Natural killer cell (primary cell): ENCODE measurements around the gene AGR2. TPM values are rescaled to one million over a fixed set of nuclear protein-coding genes. Genes with fewer than 3 reads are reported as not detected.

Experiments used
- ATAC-seq, 3 donors: fragments of 150-1000 bp in 2 of 3; fragments of 200-7000 bp in 1 of 3; cut with Tn5 transposase; 1 replicate in 1 of 3; 2 replicates in 2 of 3; pipeline ENCODE4 v1.10.0; 2021; ENCODE audit warnings: mild to moderate bottlenecking in 2 of 3, moderate library complexity in 2 of 3
- DNase-seq, 2 donors: peaks; one replicate each; pipeline versions ENCODE4 v3.0.0 to v3.0.0-alpha.2; 2013 to 2021; ENCODE audit warnings: mixed read lengths in 1 of 2
- H3K27ac ChIP-seq: one replicate; pipeline ENCODE4 v1.5.1; 2013; ENCODE audit warnings: mild to moderate bottlenecking, low read length
- H3K27me3 ChIP-seq: one replicate; pipeline ENCODE4 v1.6.1; 2013; ENCODE audit warnings: low read length; ENCODE audit not compliant: control insufficient read depth, insufficient read depth
- H3K36me3 ChIP-seq: one replicate; pipeline ENCODE4 v1.6.1; 2013; ENCODE audit warnings: low read length; ENCODE audit not compliant: control insufficient read depth, insufficient read depth
- H3K4me1 ChIP-seq: one replicate; pipeline ENCODE4 v1.6.1; 2013; ENCODE audit warnings: low read length; ENCODE audit not compliant: control insufficient read depth, insufficient read depth
- H3K4me3 ChIP-seq: one replicate; pipeline ENCODE4 v1.5.1; 2013; ENCODE audit warnings: low read length
- H3K9me3 ChIP-seq: one replicate; pipeline ENCODE4 v1.6.1; 2013; ENCODE audit warnings: low read length; ENCODE audit not compliant: control insufficient read depth, insufficient read depth
- H3K27ac Mint-ChIP-seq, 2 donors: one replicate each; pipeline ENCODE4 v1.8.0; 2022; ENCODE audit warnings: mild to moderate bottlenecking in 2 of 2, mixed read lengths in 2 of 2, moderate library complexity in 1 of 2
- H3K27me3 Mint-ChIP-seq, 2 donors: one replicate each; pipeline ENCODE4 v1.8.0; 2022; ENCODE audit warnings: low read depth in 2 of 2, mixed read lengths in 2 of 2
- H3K36me3 Mint-ChIP-seq: one replicate; pipeline ENCODE4 v1.8.0; 2022; ENCODE audit warnings: mixed read lengths
- H3K4me1 Mint-ChIP-seq, 2 donors: one replicate each; pipeline ENCODE4 v1.8.0; 2022; ENCODE audit warnings: mixed read lengths in 2 of 2
- H3K4me3 Mint-ChIP-seq: one replicate; pipeline ENCODE4 v1.8.0; 2022; ENCODE audit warnings: mild to moderate bottlenecking, moderate library complexity, mixed read lengths
- H3K9me3 Mint-ChIP-seq, 2 donors: one replicate each; pipeline ENCODE4 v1.8.0; 2022; ENCODE audit warnings: mixed read lengths in 2 of 2
- CTCF ChIP-seq: fragments of 200-600 bp; IDR thresholded peaks from one replicate; pipeline ENCODE4 v1.8.0; 2022; ENCODE audit warnings: antibody characterized with exemption
- WGBS: methylation state at CpG from one replicate; pipeline ENCODE4 v1.1.7; 2013; ENCODE audit warnings: missing lambda C conversion rate; ENCODE audit not compliant: insufficient coverage; 5-methylcytosine and 5-hydroxymethylcytosine counted together
- intact Hi-C: fragments of 100-400 bp; cut with micrococcal nuclease; formaldehyde crosslinking; loops from one replicate; pipeline ENCODE4 v1.14.2; 2022
- total RNA-seq, 4 donors: library from RNA; stranded (reverse); fragments of 120-200 nt in 1 of 4; gene quantifications; one replicate each; pipeline versions ENCODE4 v1.2.3 to v1.2.4, GENCODE V29; 2013 to 2022

The AGR2 gene
- total RNA-seq, 3 donors from 2014 or later (not counting 1 experiment from before 2014, with no cell fraction given), result not detected

- TF ChIP-seq CTCF, result no peak
- H3K36me3 ChIP-seq, result no peaks in the 10 kb centered on the region
- intact Hi-C loops, result no loop called here
- no peaks in the 10 kb centered on the region for H3K36me3 Mint-ChIP-seq
- WGBS, result 44% methylated on average over 1 of the region's 2 CpGs
- ATAC-seq, result no peak
- H3K9me3 Mint-ChIP-seq, result no peaks in the 10 kb centered on the region
- peaks cover under 1 to 3% of the 10 kb centered on the region in 2 donors for H3K27me3 Mint-ChIP-seq
- H3K9me3 ChIP-seq, result no peaks in the 10 kb centered on the region
- H3K27ac Mint-ChIP-seq, result no peak overlapping the region
- no peak overlapping the region for H3K27ac ChIP-seq
- no peaks in the 10 kb centered on the region for H3K4me1 ChIP-seq
- DNase-seq, result no peak
- no peaks in the 10 kb centered on the region for H3K4me1 Mint-ChIP-seq
- no peak overlapping the region for H3K4me3 Mint-ChIP-seq
- H3K27me3 ChIP-seq, result no peaks in the 10 kb centered on the region
- H3K4me3 ChIP-seq, result no peak overlapping the region
Observed at GRCh38 chr7:16745645-16746044, 59.2 kb downstream of the AGR2 start.

GRCh38 chr7:16744518-16745250 is 60.1 kb downstream of the AGR2 start:
- no peak overlapping the region for H3K27ac Mint-ChIP-seq

GRCh38 chr7:16743236-16743635 is 61.6 kb downstream of the AGR2 start:
- DNase-seq (no peak), ATAC-seq (no peak)
- Histone ChIP-seq H3K27me3 (no peaks in the 10 kb centered on the region), H3K4me1 (no peaks in the 10 kb centered on the region), H3K9me3 (no peaks in the 10 kb centered on the region), H3K4me3 (no peak overlapping the region), H3K27ac (no peak overlapping the region), H3K36me3 (no peaks in the 10 kb centered on the region)
- TF ChIP-seq CTCF, result no peak
- Mint-ChIP-seq H3K36me3 (no peaks in the 10 kb centered on the region), H3K4me1 (no peaks in the 10 kb centered on the region), H3K27me3 (peaks cover 3 to 8% of the 10 kb centered on the region in 2 donors), H3K9me3 (no peaks in the 10 kb centered on the region), H3K27ac (no peak overlapping the region), H3K4me3 (no peak overlapping the region)
- 100% methylated on average over 1 of the region's 4 CpGs for WGBS
- intact Hi-C loops, result no loop called here

More at GRCh38 chr7:16744518-16745250, 60.1 kb downstream of the AGR2 start:
- H3K36me3 ChIP-seq, result no peaks in the 10 kb centered on the region
- no peak for TF ChIP-seq CTCF
- no peak for DNase-seq
- WGBS, result 75% methylated on average over 6 of the region's 6 CpGs
- H3K27me3 ChIP-seq, result no peaks in the 10 kb centered on the region
- no peaks in the 10 kb centered on the region for H3K9me3 ChIP-seq
- H3K36me3 Mint-ChIP-seq, result no peaks in the 10 kb centered on the region
- no peaks in the 10 kb centered on the region for H3K4me1 Mint-ChIP-seq
- H3K9me3 Mint-ChIP-seq, result no peaks in the 10 kb centered on the region
- no peak overlapping the region for H3K4me3 ChIP-seq
- no peaks in the 10 kb centered on the region for H3K4me1 ChIP-seq
- no peak overlapping the region for H3K4me3 Mint-ChIP-seq
- intact Hi-C loops, result no loop called here
- peaks cover 3 to 8% of the 10 kb centered on the region in 2 donors for H3K27me3 Mint-ChIP-seq
- no peak for ATAC-seq
- no peak overlapping the region for H3K27ac ChIP-seq

- 97% methylated on average over 3 of the region's 3 CpGs for WGBS
- Mint-ChIP-seq H3K36me3 (no peaks in the 10 kb centered on the region), H3K27me3 (peaks cover 3 to 8% of the 10 kb centered on the region in 2 donors), H3K4me1 (no peaks in the 10 kb centered on the region), H3K4me3 (no peak overlapping the region), H3K9me3 (no peaks in the 10 kb centered on the region), H3K27ac (no peak overlapping the region)
- intact Hi-C loops, result no loop called here
- H3K27me3 ChIP-seq, result no peaks in the 10 kb centered on the region
- H3K27ac ChIP-seq, result no peak overlapping the region
- H3K9me3 ChIP-seq, result no peaks in the 10 kb centered on the region
- no peaks in the 10 kb centered on the region for H3K36me3 ChIP-seq
- DNase-seq (no peak), ATAC-seq (no peak)
- TF ChIP-seq CTCF, result no peak
- H3K4me1 ChIP-seq, result no peaks in the 10 kb centered on the region
- H3K4me3 ChIP-seq, result no peak overlapping the region
Observed at GRCh38 chr7:16742547-16742946, 62.3 kb downstream of the AGR2 start.
